GM19468 (cell line): ENCODE results near the gene NAPG.
"Not testable (repeated sequence)": the region's sequence is repeated elsewhere in the genome, so short reads cannot be mapped to it uniquely, and the experiment has no call there.

Experiments
- ATAC-seq: cut with Tn5 transposase; IDR thresholded peaks from one replicate; pipeline ENCODE4 v1.9.1; 2021; ENCODE audit warnings: mild to moderate bottlenecking, moderate library complexity, moderate number of reproducible peaks; ENCODE audit not compliant: unreplicated experiment; ENCODE audit errors: extremely low read depth

The NAPG gene

DNA sequence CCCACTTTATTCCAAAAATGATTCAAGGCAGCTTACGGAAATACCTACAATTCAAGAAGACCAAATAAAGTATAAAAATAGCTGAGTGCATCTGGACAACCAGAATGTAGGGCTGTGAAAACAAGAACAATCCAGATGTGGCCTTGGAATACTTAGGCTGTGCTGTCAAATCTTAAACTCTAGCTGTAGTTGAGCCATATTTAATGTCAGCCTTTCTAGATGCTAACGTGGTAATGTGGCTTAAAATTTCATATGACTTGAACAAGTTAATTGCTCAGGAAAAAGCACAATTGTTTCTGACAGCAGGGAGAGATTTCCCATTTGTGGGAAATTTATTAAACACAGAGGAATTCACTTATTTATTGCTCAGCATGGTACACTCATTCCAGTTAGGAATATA is 14.6 kb upstream of the NAPG start:
- no peak for ATAC-seq

DNA sequence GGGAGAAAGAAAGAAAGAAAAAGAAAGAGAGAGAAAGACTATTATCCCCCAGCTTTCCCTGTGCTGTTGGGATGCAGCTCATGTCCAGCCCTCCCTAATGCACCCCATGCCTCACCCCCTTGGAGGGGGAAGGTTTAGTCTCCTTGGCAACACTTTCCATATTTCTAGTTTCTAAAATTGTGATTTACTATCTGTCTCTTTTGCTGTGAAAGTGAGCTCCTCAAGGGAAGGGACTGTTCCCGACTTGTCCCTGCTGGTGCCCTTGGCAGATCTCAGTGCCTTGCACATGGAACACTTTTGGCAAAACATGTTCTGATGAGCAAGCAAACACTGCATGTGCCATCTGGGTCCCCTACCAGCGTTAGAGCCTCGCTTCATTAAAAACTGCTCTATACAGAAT is 11.7 kb upstream of the NAPG start:
- ATAC-seq: no peak

DNA sequence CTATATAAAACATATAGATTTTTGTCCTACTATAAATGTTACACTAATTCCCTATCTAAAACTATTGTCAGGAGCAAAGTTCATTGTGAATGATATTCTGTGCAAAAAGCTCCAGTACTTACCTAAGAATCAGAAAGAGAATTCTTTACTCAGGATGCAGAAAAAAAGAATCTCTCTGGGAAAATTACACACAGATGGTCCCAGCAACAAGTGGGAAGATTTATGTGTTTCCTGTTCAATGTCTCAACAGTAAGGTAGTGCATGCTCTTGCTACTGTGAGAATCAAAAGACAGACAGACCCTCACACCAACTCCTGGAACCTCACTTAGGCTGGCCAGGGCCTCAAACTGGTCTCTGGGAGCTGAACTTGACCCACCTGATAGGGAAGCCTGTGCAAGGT is 11.2 kb upstream of the NAPG start:
- ATAC-seq: no peak

DNA sequence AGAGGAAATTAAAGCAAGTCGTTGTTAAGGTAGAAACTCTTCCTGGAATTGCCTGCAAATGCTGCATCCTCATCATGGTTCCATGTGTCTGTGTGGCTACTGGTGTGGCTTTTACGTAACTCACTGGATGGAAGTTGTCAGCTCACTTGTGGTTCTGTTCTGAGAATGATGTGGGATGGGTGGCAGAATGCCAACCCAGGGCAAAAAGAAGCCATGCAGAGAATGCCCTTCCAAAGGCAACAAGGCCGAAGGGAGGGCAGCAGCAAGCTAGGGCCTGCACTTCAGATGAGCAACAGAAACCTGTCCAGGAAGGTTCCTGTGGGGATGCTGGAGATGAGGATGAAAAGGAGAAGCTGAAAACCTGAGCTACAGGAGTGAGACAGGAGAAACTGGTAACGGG is 10.4 kb upstream of the NAPG start:
- ATAC-seq: no peak

DNA sequence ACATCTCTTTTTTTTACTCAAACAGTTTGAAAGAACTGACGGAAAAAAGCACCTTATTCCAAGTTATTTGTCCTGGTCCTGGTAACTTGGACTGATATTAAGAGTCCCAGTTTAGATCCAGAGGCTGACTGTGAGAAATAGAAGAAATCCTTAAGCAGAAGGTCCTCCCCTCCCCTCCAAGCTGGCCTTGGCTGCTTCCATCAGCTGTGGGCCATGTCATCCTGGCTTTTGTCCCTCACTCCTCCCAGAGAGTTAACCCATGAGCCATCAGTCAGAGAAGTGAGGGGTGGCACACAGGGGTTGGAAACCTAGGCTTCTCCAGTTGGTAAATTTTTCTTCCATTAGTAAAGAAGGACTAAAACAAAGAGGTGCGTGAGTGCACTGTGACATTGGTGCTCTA is 9.7 kb upstream of the NAPG start:
- ATAC-seq: no peak

DNA sequence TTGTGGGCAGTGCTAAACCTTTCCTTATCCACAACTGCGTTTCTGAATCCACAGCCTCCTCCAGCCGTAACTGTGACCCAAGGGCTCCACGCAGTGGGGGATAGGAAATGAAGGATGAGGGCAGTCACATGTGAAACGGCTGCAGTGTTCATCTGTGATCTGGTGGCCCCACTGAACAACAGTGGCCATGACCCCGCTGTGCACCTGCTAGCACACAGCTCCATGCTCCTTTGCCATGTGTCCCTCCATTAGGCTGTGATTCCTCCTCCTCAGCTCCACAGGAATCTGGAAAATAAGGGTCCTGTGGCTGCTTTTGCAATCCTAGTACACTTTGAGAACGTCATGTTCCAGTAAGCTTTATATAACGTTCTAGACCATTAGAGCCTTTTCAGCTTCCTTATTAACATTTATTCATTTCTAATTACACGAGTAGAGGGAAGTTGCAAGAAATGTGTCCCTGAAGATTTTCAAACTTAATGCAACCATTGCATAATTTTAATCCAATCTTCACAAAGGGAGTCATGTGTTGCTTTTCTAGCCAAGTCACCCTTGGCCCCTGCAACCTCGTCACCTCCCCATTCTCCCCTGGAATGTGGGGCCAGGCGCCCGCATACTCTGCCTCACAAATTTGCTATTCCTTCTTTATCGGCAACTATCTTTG is 7.1 kb upstream of the NAPG start:
- ATAC-seq: no peak

DNA sequence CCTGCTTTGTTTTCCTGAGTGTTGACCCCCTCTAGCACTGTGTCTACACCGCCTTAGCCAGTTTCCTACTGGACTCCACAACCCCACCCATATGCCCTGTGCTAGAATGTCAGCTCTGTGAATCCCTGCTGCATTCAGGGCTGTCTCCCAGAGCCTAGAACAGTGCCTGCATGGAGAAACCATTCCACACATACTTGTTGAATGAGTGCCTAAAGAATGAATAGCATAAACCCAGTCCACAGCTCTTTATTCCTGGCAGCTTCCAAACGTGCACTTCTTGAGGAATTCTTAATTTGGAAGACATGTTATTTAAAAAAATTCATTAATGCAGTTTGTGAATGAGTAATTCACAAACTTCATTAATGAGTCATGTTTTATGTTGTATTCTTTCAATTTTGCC is 6.5 kb upstream of the NAPG start:
- no peak for ATAC-seq

DNA sequence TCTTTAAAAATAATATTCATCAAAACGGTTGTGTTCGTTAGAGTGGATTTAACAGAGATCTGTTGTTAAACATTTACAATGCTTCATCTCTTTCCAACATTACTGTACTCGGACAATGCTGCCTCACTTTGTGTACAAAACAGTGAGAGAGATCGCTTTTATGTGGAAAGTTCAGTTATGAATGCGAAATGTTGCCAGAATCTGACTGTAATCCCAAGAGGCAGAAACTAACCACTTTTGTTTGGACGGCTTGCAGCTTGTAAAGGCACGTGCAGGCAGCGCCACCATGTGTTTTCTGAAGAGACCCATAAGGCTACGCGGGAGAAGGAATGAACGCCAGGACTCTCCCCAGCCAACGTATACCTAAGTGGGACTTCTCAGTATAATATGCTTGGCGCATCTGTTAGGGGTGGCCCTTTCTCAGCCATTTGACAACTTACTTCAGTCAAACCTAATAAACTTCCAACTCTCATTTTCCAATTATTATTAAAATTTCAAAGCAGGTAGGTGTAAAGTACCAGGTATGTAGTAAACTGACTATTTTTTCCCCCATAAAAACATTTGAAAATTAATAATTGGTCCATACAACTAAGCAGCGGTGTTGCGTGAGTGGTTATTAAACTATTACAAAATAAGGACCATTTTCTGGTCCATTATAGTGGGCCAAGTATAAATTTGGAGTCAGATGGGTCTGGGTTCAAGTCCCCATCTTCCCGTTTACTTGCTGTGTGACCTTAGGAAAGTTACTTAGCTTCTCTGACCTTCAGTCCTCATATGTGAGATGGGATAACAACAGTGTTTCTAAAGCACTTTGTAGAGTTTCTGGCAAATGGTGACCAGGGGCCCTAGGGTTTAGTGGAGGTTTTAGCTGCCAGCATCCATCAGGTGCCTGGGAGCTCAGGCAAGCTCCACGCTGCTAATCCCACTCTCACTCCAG is 5.6 kb upstream of the NAPG start:
- ATAC-seq: no peak

DNA sequence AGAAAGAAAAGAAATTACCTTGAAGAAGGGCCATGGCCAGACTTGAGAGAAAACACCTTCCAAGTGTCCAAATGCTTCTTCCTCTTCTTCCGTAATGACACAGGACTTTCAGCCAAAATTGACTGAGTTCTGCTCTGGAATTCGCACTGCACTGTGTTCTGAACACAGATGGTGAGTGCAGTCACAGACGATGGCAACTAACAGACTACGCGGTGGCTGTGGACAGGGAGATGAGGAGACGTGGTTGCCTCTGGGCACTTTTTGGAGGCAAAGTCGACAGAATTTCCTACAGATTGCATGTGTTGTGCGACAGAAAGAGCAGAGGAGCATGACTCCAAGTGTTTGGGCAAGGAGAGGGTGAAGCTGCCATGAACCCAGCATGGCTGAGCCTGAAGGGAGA is 4.3 kb upstream of the NAPG start:
- no peak for ATAC-seq

DNA sequence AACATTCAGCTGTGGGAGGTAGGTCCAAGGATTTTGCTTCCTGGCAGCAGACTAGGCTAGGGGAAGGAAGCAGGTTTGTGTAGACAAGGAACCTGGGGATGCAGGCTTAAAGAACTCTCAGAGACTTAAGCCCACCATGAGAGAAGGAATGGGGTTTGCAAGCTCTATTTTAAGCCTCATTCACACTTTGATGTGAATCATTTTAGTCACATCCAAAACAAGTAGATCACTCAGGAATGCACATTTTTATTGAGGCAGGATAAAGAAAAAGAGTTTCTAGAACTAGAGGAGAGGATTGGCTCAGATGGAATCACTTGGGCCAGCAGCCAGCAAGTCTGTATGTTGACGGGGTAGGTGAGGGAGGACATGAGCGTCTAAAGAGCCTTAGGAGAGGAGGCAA is 3.3 kb upstream of the NAPG start:
- ATAC-seq: no peak

DNA sequence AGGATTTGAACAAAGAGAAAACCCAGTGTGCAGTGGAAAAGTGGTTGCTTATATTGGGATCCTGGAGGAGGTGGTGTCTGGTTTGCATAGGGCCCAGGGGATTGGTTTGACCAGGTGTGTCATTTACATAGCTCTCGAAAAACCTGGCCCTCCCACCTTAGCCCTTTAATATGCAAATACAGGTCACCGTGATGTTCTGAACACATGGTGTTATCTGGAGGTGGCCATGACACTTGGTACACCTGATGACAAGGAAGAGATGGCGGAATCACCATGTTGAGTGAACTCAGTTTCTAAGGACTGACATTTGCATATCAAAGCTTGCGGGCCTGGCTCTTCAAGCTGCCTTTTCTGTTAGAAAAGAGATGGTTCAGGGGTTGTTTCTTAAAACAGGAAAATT is 2.3 kb upstream of the NAPG start:
- no peak for ATAC-seq

DNA sequence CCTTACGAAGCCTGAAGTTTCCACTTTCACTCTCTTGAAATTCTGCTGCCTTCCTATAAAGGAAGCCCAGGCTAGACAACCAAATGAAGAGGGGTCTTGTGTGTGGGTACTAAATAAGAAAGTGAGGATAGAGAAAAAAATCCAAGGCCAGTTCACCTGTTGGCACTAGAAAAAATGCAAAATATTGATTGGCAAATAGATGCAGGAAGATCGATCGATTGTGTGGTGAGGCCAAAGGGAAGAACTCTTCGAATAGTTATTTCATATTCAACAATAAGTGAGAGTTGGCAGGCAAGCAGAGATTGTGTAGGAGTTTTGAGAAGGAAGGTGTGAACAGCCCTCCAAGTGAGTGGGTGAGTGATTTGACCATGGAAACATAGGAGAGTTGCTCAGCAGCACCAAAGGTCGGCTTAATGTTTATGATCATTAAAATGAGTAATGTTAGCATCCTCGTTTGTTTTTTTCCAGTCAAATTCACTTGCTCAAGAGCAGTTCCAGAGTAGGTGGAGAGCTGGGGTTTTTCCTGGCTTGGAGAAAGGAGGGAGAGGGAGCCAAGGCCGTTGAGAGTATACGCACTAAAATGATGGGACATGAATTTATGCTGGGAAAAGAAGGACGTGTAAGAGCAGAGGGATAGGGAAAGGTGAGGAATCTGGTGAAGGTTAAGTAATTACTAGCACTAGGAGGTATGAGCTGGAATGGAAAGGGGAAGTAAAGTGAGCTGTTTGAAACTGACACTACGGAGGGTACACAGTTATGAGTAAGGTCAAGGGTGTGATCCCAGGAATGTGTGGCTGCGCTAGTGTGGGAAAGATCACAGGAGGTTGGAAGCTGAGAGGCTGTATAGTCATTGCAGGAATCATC is 1.1 kb upstream of the NAPG start:
- ATAC-seq: no peak

DNA sequence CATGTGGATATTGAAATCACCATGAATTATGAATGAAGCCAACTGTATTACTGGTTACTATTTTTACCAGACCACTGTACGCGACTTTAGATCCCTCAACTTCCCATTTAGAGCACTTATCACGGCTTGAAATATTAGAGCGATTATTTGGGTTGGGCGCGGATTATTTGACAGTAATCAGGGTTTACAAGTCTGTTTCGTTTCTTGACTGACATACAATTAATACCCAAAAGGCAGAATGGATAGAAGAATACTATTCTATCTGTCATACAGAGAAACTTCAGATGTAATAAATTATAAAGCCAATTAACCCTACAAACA is 496 bp upstream of the NAPG start:
- ATAC-seq: no peak

DNA sequence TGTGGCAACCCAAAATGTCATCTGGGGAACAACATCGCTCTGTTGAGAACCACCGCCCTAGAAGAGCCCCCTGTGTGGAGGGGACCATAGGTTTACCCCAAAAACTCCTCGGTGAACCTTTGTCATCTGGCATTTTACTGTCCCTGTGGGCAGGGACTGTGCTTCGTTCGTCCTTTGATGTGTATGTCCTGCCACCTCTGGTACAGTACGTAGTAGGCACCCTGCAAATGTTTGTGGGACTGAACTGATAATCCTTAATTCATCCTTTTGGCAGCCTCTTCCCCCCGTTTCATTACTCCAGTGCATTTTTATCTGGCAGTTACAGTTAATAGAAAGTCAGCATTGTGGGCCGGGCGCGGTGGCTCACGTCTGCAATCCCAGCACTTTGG is 728 bp downstream of the NAPG start:
- no peak for ATAC-seq

DNA sequence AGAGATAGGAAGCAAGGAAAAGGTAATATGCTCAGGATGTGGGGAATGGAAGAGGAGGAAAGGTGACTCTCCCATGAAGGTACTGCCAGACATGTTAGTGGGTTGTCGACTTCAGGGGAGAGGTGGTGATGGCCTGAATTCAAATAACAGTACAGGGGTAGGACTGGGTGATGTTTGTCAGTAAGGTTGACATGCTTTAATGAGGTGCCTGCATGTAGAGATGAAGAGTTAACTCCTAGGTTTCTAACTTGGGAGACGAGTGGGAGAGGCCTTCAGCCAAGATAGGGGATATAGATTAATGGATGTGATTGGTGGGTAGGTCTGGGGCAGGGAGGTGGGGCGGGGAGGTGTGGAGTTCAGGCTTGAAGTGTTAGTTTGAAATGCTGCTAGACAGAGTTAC is 2.6 kb downstream of the NAPG start:
- no peak for ATAC-seq

DNA sequence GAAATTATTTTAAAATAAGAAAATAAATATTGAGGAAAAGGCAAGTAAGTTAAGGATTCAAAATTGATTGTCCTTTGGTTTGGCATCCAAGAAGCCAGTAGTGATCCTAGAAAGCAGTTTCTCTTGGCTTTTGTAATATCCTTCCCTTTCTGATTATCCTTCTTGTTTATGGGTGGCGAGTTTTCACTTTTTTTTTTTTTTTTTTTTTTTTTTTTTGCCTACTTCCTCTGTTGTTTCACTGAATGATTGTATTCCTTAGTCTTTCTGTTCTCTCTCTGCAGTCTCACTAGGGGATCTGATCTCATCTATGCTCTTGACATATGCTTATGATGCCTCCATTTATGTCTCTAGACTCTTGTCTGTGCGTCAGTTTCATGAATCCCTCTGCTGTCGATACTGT is 4.2 kb downstream of the NAPG start:
- no peak for ATAC-seq

DNA sequence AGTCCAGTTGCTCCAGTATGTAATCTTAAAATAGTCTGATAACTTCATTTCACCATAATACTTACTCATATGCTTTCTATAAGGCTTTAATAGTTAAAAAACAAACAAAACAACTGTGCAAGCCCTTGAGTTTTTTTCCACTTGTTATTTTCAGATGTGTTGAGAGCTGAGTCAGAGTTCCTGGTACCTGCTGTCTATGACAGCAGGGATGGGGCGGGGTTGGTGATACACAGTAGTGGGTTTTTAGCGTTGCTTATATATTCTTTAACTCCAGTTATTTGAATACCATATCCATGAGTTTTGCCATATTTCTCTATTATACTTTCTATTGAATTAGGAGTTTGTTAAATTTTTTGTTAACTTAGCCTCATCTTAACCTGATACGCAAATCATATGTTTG is 5.0 kb downstream of the NAPG start:
- no peak for ATAC-seq

DNA sequence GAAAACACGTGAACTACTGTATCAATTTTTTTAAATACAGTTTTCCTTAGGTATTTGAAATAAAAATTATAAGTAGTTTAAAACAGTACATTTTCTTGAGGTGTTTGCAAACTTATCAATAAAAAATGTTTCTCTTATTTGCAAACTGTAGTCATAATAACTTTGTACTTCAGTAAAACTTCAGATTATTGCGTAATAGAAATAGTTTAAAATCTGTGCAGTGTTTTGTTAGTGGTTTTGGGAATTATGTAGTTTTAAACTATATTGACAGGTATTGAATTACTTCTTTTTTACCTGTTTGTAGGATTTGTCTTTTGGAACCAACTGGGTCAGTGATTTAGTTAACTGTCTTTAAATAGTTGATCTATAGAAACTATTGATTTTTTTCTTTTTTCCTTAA is 7.3 kb downstream of the NAPG start:
- ATAC-seq: no peak

DNA sequence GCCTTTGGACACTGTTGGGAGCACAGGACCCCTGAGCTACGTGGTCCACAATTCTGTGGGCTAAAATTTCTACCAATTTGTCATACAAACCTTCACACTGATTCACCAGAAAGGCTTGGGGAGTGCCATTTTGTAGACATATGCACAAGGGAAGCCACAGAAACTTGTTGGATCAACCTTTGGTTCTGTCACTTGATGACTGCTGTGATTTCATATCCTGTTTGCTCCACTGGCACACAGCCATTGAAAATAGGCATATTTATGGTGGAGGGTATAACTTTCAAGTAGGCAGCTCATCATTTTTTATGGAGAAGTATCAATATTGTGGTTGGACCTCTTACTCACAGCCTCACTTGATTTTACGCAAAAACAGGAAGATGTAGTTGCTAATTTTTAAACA is 10.5 kb downstream of the NAPG start:
- ATAC-seq: no peak

DNA sequence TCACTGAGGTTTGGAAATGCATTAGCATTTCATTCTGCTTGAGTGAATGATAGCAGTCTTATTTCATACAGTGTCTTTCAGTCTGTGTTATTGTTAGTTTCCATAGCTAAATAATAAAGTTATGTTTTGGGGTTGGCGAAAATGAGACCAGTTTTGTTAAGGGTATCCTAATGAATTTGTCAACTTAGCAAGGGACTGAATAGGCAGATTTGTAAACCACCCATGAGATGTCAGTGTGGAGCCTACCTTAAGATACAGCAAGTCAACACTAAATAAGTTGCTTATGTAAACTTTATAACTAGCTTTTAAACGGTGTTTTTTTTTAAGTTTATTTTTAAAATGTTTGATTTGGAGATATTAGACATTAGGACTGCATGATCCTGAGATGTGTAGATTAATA is 11.9 kb downstream of the NAPG start:
- no peak for ATAC-seq

DNA sequence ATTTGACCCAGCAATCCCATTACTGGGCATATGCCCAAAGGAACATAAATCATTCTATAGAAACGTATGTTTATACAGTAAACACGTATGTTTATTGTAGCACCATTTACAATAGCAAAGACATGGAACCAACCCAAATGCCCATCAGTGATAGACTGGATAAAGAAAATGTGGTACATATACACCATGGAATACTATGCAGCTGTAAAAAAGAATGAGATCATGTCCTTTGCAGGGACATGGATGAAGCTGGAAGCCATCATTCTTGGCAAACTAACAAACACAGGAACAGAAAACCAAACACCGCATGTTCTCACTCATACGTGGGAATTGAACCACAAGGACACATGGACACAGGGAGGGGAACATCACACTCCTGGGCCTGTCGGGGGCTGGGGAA is 13.3 kb downstream of the NAPG start:
- ATAC-seq: not testable (repeated sequence)
